IMR-90 (cell line): Measurements from ENCODE around the gene KCNT2. TPM values are rescaled to one million over a fixed set of nuclear protein-coding genes. Genes with fewer than 3 reads are reported as not detected.

Experiments
- ATAC-seq: fragments of 200-7000 bp; cut with Tn5 transposase; 2 replicates; pipeline ENCODE4 v1.9.1; 2020; ENCODE audit warnings: low read depth, mild to moderate bottlenecking, moderate library complexity
- BruUV-seq: library from RNA; stranded (reverse); fragments of 400-500 nt; replicated peaks from 2 replicates; lab custom pipeline; 2021; lab: Mats Ljungman, UMichigan
- CTCF ChIA-PET: fragments of 300-600 bp; formaldehyde crosslinking; extraction: SDS; loops from one replicate; lab custom pipeline; 2021; ENCODE audit warnings: antibody characterized with exemption; lab: Yijun Ruan, JAX
- POLR2A ChIA-PET: fragments of 300-600 bp; sonication (Branson Sonifier 250); formaldehyde crosslinking; loops from one replicate; lab custom pipeline; 2022; ENCODE audit warnings: antibody characterized with exemption; ENCODE audit not compliant: unreplicated experiment; lab: Charles Lee
- DNase-seq: peaks from one replicate; pipeline ENCODE4 v3.0.0; 2013
- H2AFZ ChIP-seq: replicated peaks from 2 replicates; pipeline ENCODE3; 2013; ENCODE audit warnings: low read length, mild to moderate bottlenecking; ENCODE audit not compliant: poor library complexity
- H2AK5ac ChIP-seq: 2 replicates; pipeline ENCODE4 v1.6.1; 2013; ENCODE audit warnings: low read depth, low read length, inconsistent platforms
- H2AK9ac ChIP-seq: replicated peaks from 2 replicates; pipeline ENCODE3; 2013; ENCODE audit warnings: mild to moderate bottlenecking, low read depth, low read length, moderate library complexity; ENCODE audit not compliant: poor library complexity
- H2BK120ac ChIP-seq: 2 replicates; pipeline ENCODE4 v1.6.1; 2013; ENCODE audit warnings: low read depth, low read length, inconsistent platforms
- H2BK15ac ChIP-seq: 3 replicates; pipeline ENCODE4 v1.6.1; 2013; ENCODE audit warnings: low read depth, low read length, inconsistent platforms
- H2BK20ac ChIP-seq: 2 replicates; pipeline ENCODE4 v1.6.1; 2013; ENCODE audit warnings: low read depth, mild to moderate bottlenecking, inconsistent platforms, low read length, moderate library complexity
- H2BK5ac ChIP-seq: 2 replicates; pipeline ENCODE4 v1.6.1; 2013; ENCODE audit warnings: mild to moderate bottlenecking, low read depth, low read length, inconsistent platforms; ENCODE audit not compliant: poor library complexity, severe bottlenecking
- H3K14ac ChIP-seq: replicated peaks from 2 replicates; pipeline ENCODE4 v1.6.1; 2013; ENCODE audit warnings: low read depth, low read length, inconsistent platforms
- H3K18ac ChIP-seq: 2 replicates; pipeline ENCODE4 v1.6.1; 2013; ENCODE audit warnings: low read depth, low read length, control low read depth
- H3K23ac ChIP-seq: 2 replicates; pipeline ENCODE4 v1.6.1; 2013; ENCODE audit warnings: low read depth, low read length, inconsistent platforms
- H3K27ac ChIP-seq: 2 replicates; pipeline ENCODE4 v1.5.1; 2013; ENCODE audit warnings: mild to moderate bottlenecking, control low read depth, low read length; ENCODE audit not compliant: insufficient read depth
- H3K27me3 ChIP-seq: 2 replicates; pipeline ENCODE4 v1.6.1; 2013; ENCODE audit warnings: low read length; ENCODE audit not compliant: control insufficient read depth, insufficient read depth
- H3K36me3 ChIP-seq: 2 replicates; pipeline ENCODE4 v1.6.1; 2013; ENCODE audit warnings: low read length, mixed read lengths; ENCODE audit not compliant: control insufficient read depth, insufficient read depth
- H3K4ac ChIP-seq: 2 replicates; pipeline ENCODE4 v1.6.1; 2013; ENCODE audit warnings: low read depth, low read length, inconsistent platforms
- H3K4me1 ChIP-seq: 2 replicates; pipeline ENCODE4 v1.6.1; 2013; ENCODE audit warnings: low read length, mixed read lengths; ENCODE audit not compliant: control insufficient read depth, insufficient read depth
- H3K4me2 ChIP-seq: 2 replicates; pipeline ENCODE4 v1.6.1; 2013; ENCODE audit warnings: low read depth, mild to moderate bottlenecking, control low read depth, low read length, moderate library complexity
- H3K4me3 ChIP-seq: 2 replicates; pipeline ENCODE4 v1.5.1; 2013; ENCODE audit warnings: low read depth, mild to moderate bottlenecking, control low read depth, low read length, moderate library complexity; ENCODE audit not compliant: insufficient read depth
- H3K56ac ChIP-seq: 2 replicates; pipeline ENCODE4 v1.6.1; 2013; ENCODE audit warnings: low read length, inconsistent platforms; ENCODE audit not compliant: insufficient read depth; ENCODE audit errors: extremely low read depth
- H3K79me1 ChIP-seq, 2 experiments: 2 replicates each; pipeline ENCODE4 v1.6.1; 2013; ENCODE audit warnings: low read length in 2 of 2, inconsistent platforms in 1 of 2, low read depth in 1 of 2
- H3K9ac ChIP-seq: 2 replicates; pipeline ENCODE4 v1.6.1; 2013; ENCODE audit warnings: low read depth, low read length, control low read depth
- H3K9me1 ChIP-seq: 2 replicates; pipeline ENCODE4 v1.6.1; 2013; ENCODE audit warnings: low read length, inconsistent platforms; ENCODE audit not compliant: insufficient read depth
- H3K9me3 ChIP-seq: 2 replicates; pipeline ENCODE4 v1.6.1; 2013; ENCODE audit warnings: low read length; ENCODE audit not compliant: control insufficient read depth, insufficient read depth
- H4K20me1 ChIP-seq: 2 replicates; pipeline ENCODE4 v1.6.1; 2013; ENCODE audit warnings: low read length, inconsistent platforms; ENCODE audit not compliant: insufficient read depth
- H4K5ac ChIP-seq: 2 replicates; pipeline ENCODE4 v1.6.1; 2013; ENCODE audit warnings: mild to moderate bottlenecking, low read depth, low read length, control low read depth
- H4K8ac ChIP-seq, 2 experiments: 2 replicates each; pipeline ENCODE4 v1.6.1; 2013; ENCODE audit warnings: low read depth in 2 of 2, low read length in 2 of 2, control low read depth in 1 of 2, inconsistent platforms in 1 of 2
- H4K91ac ChIP-seq: 2 replicates; pipeline ENCODE4 v1.6.1; 2013; ENCODE audit warnings: low read depth, low read length, inconsistent platforms; ENCODE audit not compliant: insufficient read depth
- CEBPB ChIP-seq: IDR thresholded peaks from 2 replicates; pipeline ENCODE4 v1.6.1; 2012; ENCODE audit warnings: low read depth, low read length, improper control_type of control experiment
- CHD1 ChIP-seq: IDR thresholded peaks from 2 replicates; pipeline ENCODE4 v1.6.1; 2012; ENCODE audit warnings: low read depth, low read length, improper control_type of control experiment
- FOS ChIP-seq: fragments of 150-350 bp; IDR thresholded peaks from 2 replicates; pipeline ENCODE4 v1.6.1; 2016; ENCODE audit warnings: low read depth, low read length
- MAFK ChIP-seq: IDR thresholded peaks from 2 replicates; pipeline ENCODE4 v1.6.1; 2012; ENCODE audit warnings: low read depth, low read length, improper control_type of control experiment
- MAZ ChIP-seq: IDR thresholded peaks from 2 replicates; pipeline ENCODE4 v1.6.1; 2012; ENCODE audit warnings: low read depth, mild to moderate bottlenecking, low read length, improper control_type of control experiment, moderate library complexity, borderline replicate concordance
- NFE2L2 ChIP-seq: fragments of 150-350 bp; IDR thresholded peaks from 2 replicates; pipeline ENCODE4 v1.6.1; 2016; ENCODE audit warnings: low read depth, mild to moderate bottlenecking, low read length
- RAD21 ChIP-seq: IDR thresholded peaks from 2 replicates; pipeline ENCODE4 v1.6.1; 2012; ENCODE audit warnings: low read length, improper control_type of control experiment
- RCOR1 ChIP-seq: IDR thresholded peaks from 2 replicates; pipeline ENCODE4 v1.6.1; 2012; ENCODE audit warnings: mild to moderate bottlenecking, low read length, improper control_type of control experiment; ENCODE audit not compliant: insufficient replicate concordance
- WGBS, 2 experiments: methylation state at CpG; one replicate each; pipeline versions ENCODE4 v1.1.5 to v1.1.7; 2013; ENCODE audit warnings: missing lambda C conversion rate in 2 of 2; ENCODE audit not compliant: insufficient read length in 1 of 2; ENCODE audit errors: extremely low coverage in 2 of 2; 5-methylcytosine and 5-hydroxymethylcytosine counted together
- dilution Hi-C: fragments of 300-500 bp; cut with HindIII; formaldehyde crosslinking; loops from one replicate; pipeline ENCODE4 v1.14.3; 2018; ENCODE audit warnings: low sequenced_read_pairs; ENCODE audit not compliant: unreplicated experiment
- in situ Hi-C: fragments of 300-500 bp; cut with MboI; formaldehyde crosslinking; loops from 3 replicates; pipeline ENCODE4 v1.14.3; 2019; ENCODE audit warnings: low sequenced_read_pairs, inconsistent platforms, mixed read lengths
- intact Hi-C: fragments of 100-400 bp; cut with micrococcal nuclease; formaldehyde crosslinking; loops from 2 replicates; pipeline ENCODE4 v1.10.0; 2022
- polyA plus RNA-seq, 3 experiments: library from polyadenylated mRNA; depleted of rRNA; stranded (reverse); fragments of >200 nt; gene quantifications; 2 replicates each; pipeline ENCODE4 v1.2.3, GENCODE V29; 2012; ENCODE audit warnings: low replicate concordance in 1 of 3
- total RNA-seq: library from RNA; depleted of rRNA; stranded (reverse); fragments of >200 nt; gene quantifications from 2 replicates; pipeline ENCODE4 v1.2.3, GENCODE V29; 2012
- TF ChIP-seq, protein P1 (sequence below): fragments of 150-350 bp; IDR thresholded peaks from 2 replicates; pipeline ENCODE4 v1.6.1; 2016; ENCODE audit warnings: low read depth, mild to moderate bottlenecking, low read length, moderate library complexity, borderline replicate concordance

The KCNT2 gene
- total and polyA plus RNA-seq, 2 of the 4 experiments (the other 2 are of a cell fraction), result 0.22 to 0.72 TPM

- no peak overlapping the region for H4K91ac ChIP-seq
- H3K18ac ChIP-seq, result no peak overlapping the region
- no peak overlapping the region for H4K5ac ChIP-seq
- no peak overlapping the region for H3K23ac ChIP-seq
- CTCF ChIA-PET, result no interaction called here
- no peaks in the 10 kb centered on the region for H4K20me1 ChIP-seq
- H3K56ac ChIP-seq, result no peak overlapping the region
- no peak for DNase-seq
- H3K9me1 ChIP-seq, result no peaks in the 10 kb centered on the region
- H4K8ac ChIP-seq, result no peak overlapping the region
- H2BK120ac ChIP-seq, result no peak overlapping the region
- H3K9ac ChIP-seq, result no peak overlapping the region
- H2BK5ac ChIP-seq, result no peak overlapping the region
- no peak for ATAC-seq
- in situ Hi-C loops, result no loop called here
- no peak overlapping the region for H2BK20ac ChIP-seq
- no peak overlapping the region for H2AK9ac ChIP-seq
- no TSS peak for BruUV-seq
- H3K27ac ChIP-seq, result no peak overlapping the region
- H3K9me3 ChIP-seq, result no peaks in the 10 kb centered on the region
- no peak overlapping the region for H2BK15ac ChIP-seq
- no peak overlapping the region for H2AK5ac ChIP-seq
- POLR2A ChIA-PET, result interaction anchor here (0.7 kb wide), 1 partner anchor 8 kb away, joined by 5 read pairs; no protein-coding TSS in a partner anchor
- no peaks in the 10 kb centered on the region for H3K4me1 ChIP-seq
- dilution Hi-C loops, result no loop called here
- no peak overlapping the region for H3K4ac ChIP-seq
- intact Hi-C loops, result no loop called here
- WGBS, 2 experiments, result no CpG with 5 or more reads among the region's 1 CpG
- H3K27me3 ChIP-seq, result no peaks in the 10 kb centered on the region
- no peak overlapping the region for H3K4me2 ChIP-seq
- H3K79me1 ChIP-seq, result no peaks in the 10 kb centered on the region
- H3K36me3 ChIP-seq, result no peaks in the 10 kb centered on the region
- TF ChIP-seq, protein P1, sequence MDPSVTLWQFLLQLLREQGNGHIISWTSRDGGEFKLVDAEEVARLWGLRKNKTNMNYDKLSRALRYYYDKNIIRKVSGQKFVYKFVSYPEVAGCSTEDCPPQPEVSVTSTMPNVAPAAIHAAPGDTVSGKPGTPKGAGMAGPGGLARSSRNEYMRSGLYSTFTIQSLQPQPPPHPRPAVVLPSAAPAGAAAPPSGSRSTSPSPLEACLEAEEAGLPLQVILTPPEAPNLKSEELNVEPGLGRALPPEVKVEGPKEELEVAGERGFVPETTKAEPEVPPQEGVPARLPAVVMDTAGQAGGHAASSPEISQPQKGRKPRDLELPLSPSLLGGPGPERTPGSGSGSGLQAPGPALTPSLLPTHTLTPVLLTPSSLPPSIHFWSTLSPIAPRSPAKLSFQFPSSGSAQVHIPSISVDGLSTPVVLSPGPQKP, result no peak
- TF ChIP-seq RCOR1, result no peak
- TF ChIP-seq CEBPB, result no peak
- no peak for TF ChIP-seq RAD21
- no peak for TF ChIP-seq MAFK
- TF ChIP-seq MAZ, result no peak
- TF ChIP-seq FOS, result no peak
- TF ChIP-seq CHD1, result no peak
- no peak for TF ChIP-seq NFE2L2
- no peak overlapping the region for H3K4me3 ChIP-seq
- no peak overlapping the region for H3K14ac ChIP-seq
- H2AFZ ChIP-seq, result no peak overlapping the region
Observed at GRCh38 chr1:196380316-196380715, 227.9 kb downstream of the KCNT2 start.
